Neuron (in vitro differentiated cells): ENCODE measurements around the gene EIF4B.
"Not testable (repeated sequence)": the region's sequence is repeated elsewhere in the genome, so short reads cannot be mapped to it uniquely, and the experiment has no call there.

ENCODE experiments used
- H2AFZ ChIP-seq: one replicate; pipeline ENCODE4 v1.6.1; 2013; ENCODE audit warnings: low read depth, mild to moderate bottlenecking, inconsistent platforms, low read length, moderate library complexity
- H3K27me3 ChIP-seq: one replicate; pipeline ENCODE4 v1.6.1; 2013; ENCODE audit warnings: low read length; ENCODE audit not compliant: insufficient read depth
- H3K36me3 ChIP-seq: one replicate; pipeline ENCODE4 v1.6.1; 2013; ENCODE audit warnings: low read length; ENCODE audit not compliant: insufficient read depth
- H3K4me1 ChIP-seq: one replicate; pipeline ENCODE4 v1.6.1; 2013; ENCODE audit warnings: low read length; ENCODE audit not compliant: insufficient read depth
- H3K4me3 ChIP-seq: 2 replicates; pipeline ENCODE4 v1.5.1; 2013; ENCODE audit warnings: mild to moderate bottlenecking, low read length, moderate library complexity
- H3K9me3 ChIP-seq: one replicate; pipeline ENCODE4 v1.6.1; 2013; ENCODE audit warnings: low read length

Gene EIF4B

DNA sequence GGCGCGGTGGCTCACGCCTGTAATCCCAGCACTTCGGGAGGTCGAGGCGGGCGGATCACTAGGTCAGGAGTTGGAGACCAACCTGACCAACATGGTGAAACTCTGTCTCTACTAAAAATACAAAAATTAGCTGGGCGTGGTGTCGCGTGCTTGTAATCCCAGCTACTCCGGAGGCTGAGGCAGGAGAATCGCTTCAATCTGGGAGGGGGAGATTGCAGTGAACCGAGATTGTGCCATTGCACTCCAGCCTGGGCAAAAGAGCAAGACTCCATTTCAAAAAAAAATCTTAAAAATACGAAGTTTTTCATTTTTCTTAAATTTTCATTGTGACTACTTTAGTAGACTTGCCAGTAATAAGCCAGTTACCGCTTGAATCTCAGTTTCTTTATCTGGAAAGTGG lies 2.5 kb downstream of the EIF4B start:
- peaks cover 31% of the 10 kb centered on the region for H3K36me3 ChIP-seq
- H3K9me3 ChIP-seq, H2AFZ ChIP-seq, H3K27me3 ChIP-seq, H3K4me3 ChIP-seq: not testable (repeated sequence)
- peaks cover 19% of the 10 kb centered on the region for H3K4me1 ChIP-seq

DNA sequence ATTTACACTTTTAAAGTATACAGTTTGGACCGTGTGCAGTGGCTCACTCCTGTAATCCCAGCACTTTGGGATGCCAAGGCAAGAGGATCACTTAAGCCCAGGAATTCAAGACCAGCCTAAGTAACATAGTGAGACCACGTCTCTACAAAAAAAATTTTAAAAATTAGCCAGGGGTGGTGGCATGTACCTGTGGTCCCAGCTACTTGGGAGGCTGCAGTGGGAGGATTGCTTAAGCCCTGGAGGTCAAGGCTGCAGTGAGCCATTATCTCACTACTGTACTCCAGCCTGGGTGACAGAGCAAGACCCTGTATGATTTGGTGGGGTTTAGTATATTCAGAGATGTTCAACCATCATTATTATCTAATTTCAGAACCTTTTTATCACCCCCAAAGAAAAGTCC lies 4.7 kb downstream of the EIF4B start:
- Histone ChIP-seq H3K4me3 (no peak overlapping the region), H3K36me3 (peaks cover 34% of the 10 kb centered on the region), H3K4me1 (peaks cover 13% of the 10 kb centered on the region), H3K9me3 (peaks cover 5% of the 10 kb centered on the region), H3K27me3 (no peaks in the 10 kb centered on the region), H2AFZ (no peak overlapping the region)

DNA sequence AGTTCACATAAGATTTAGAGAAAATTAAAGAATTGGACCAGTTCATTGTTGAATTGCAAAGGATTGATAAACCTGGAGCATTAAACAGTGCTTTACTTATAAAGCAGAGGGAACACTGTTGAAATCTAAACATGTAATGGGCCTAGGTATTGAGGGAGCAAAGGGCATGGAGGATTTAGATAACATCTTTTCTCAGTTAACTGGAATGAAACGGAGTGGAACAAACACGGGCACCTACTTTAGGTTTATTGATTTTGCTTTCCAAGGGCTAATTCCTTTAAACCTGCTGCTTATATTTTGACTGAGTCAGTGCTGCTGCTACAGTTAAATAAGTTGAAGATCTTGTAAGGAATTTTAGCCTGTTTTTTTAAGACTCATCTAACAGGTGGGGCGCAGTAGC lies 5.6 kb downstream of the EIF4B start:
- peaks cover 13% of the 10 kb centered on the region for H3K4me1 ChIP-seq
- H3K4me3 ChIP-seq, result no peak overlapping the region
- peaks cover 5% of the 10 kb centered on the region for H3K9me3 ChIP-seq
- H3K36me3 ChIP-seq, result peaks cover 41% of the 10 kb centered on the region
- H2AFZ ChIP-seq, result no peak overlapping the region
- H3K27me3 ChIP-seq, result no peaks in the 10 kb centered on the region

DNA sequence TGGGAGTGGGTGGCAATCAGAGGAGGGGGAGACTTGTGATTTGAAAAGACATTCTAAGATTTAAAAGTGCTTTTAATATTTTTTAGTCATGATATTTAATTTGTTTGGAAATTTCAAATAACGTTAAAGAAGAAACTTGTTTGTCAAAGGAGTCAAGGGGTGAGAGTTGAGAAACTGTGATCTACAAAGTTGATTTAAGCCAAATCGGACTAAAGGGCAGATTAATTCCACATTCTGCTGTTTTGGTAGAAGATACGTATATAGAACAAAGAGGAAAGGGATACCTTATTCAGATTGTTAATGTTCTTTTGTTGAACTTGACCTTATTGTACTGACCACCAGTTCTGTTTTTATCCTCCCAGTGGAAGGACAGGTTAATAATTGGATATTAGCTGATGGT lies 6.7 kb downstream of the EIF4B start:
- Histone ChIP-seq H3K36me3 (peaks cover 48% of the 10 kb centered on the region), H3K4me1 (peaks cover 6% of the 10 kb centered on the region), H3K9me3 (peaks cover 5% of the 10 kb centered on the region), H2AFZ (no peak overlapping the region), H3K4me3 (no peak overlapping the region), H3K27me3 (no peaks in the 10 kb centered on the region)

DNA sequence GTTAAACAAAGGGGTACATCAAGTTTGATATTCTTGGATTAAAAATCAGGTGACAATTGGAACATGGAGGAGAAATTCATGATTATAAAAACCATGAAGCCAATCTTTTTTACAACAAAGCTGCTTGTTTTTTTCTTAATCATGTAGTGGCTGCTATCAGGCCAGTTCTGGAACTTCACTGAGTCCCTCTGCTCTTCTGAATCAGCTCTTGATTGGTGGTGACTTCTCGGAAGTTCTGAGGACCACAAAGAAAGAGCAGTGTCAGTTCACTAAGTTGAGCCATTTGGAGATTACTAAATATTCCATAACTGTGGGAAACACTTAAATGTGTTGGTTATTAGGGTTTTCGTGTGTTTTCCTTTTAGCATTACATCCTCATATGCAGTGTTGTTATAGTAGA lies 8.5 kb downstream of the EIF4B start:
- H3K27me3 ChIP-seq, result no peaks in the 10 kb centered on the region
- peaks cover 54% of the 10 kb centered on the region for H3K36me3 ChIP-seq
- H2AFZ ChIP-seq, result no peak overlapping the region

DNA sequence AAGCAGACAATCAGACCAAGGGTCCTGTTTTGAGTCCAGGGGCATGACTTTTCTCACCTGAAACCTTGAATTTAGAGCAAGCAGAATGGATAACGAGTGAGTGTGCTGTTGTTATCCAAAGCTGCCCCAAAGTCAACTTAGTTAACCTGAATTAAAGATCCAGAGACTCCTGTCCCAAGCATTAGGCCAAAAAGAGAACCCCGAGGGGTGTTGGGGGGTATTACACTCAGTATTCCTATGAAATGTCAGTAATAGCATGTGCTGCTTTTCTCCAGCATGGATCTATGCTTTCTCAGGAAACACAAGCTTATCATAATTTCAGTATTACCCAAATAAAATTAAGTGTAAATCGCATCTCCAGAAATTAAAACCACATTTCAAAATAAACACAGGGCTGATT lies 19.0 kb downstream of the EIF4B start:
- no peak overlapping the region for H2AFZ ChIP-seq
- no peaks in the 10 kb centered on the region for H3K27me3 ChIP-seq
- H3K36me3 ChIP-seq, result peaks cover 85% of the 10 kb centered on the region
- no peaks in the 10 kb centered on the region for H3K4me1 ChIP-seq
- H3K9me3 ChIP-seq, result no peaks in the 10 kb centered on the region
- H3K4me3 ChIP-seq, result no peak overlapping the region

More for the DNA sequence above, 8.5 kb downstream of the EIF4B start:
- no peaks in the 10 kb centered on the region for H3K4me1 ChIP-seq
- no peak overlapping the region for H3K4me3 ChIP-seq
- H3K9me3 ChIP-seq, result peaks cover 5% of the 10 kb centered on the region

DNA sequence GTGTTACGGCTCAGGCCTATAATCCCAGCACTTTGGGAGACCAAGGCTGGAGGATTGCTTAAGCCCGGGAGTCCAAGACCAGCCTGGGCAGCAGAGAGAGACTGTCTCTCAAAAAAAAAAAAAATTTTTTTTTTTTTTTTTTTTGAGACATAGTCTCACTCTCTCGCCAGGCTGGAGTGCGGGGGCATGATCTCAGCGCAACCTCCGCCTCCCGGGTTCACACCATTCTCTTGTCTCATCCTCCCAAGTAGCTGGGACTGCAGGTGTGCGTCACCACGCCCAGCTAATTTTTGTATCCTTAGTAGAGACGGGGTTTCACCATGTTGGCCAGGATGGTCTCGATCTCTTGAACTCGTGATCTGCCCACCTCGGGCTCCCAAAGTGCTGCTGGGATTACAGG lies 20.8 kb downstream of the EIF4B start:
- not testable (repeated sequence) for H3K27me3 ChIP-seq, H2AFZ ChIP-seq, H3K4me1 ChIP-seq, H3K4me3 ChIP-seq, H3K9me3 ChIP-seq
- peaks cover 87% of the 10 kb centered on the region for H3K36me3 ChIP-seq

DNA sequence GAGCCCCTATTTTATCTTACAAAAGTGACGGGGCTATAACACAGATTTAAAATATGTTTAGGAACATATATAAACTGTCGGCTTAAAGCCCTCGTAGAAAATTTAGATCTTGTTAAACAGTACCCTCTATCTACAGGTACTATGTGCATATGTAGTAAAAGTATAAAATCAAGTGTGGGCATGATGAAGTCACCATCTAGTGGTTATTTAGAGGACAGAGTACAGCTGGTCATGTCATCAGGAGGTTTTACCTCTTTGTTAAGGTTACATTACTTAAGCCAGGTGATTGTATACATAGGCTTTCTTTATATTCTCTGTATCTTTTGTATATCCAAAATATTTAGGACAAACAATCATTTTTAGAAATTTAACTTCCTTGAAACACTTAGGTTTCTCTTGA lies 25.4 kb downstream of the EIF4B start:
- no peaks in the 10 kb centered on the region for H3K27me3 ChIP-seq
- no peak overlapping the region for H3K4me3 ChIP-seq
- H3K4me1 ChIP-seq, result no peaks in the 10 kb centered on the region
- no peaks in the 10 kb centered on the region for H3K9me3 ChIP-seq
- no peak overlapping the region for H2AFZ ChIP-seq
- H3K36me3 ChIP-seq, result peaks cover 81% of the 10 kb centered on the region

DNA sequence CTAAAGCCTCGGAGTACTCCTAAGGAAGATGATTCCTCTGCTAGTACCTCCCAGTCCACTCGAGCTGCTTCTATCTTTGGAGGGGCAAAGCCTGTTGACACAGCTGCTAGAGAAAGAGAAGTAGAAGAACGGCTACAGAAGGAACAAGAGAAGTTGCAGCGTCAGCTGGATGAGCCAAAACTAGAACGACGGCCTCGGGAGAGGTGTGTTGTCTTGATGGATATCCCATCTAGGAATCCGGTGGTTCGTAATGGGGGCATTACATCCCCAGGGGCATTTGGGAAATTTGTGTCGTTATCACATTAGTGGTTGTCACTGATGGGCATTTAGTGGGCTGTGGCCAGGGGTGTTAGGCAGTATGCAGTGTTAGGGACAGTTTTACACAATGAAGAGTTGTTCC lies 27.6 kb downstream of the EIF4B start:
- H3K9me3 ChIP-seq, H2AFZ ChIP-seq, H3K4me3 ChIP-seq, H3K4me1 ChIP-seq, H3K27me3 ChIP-seq: not testable (repeated sequence)
- H3K36me3 ChIP-seq, result peaks cover 79% of the 10 kb centered on the region

DNA sequence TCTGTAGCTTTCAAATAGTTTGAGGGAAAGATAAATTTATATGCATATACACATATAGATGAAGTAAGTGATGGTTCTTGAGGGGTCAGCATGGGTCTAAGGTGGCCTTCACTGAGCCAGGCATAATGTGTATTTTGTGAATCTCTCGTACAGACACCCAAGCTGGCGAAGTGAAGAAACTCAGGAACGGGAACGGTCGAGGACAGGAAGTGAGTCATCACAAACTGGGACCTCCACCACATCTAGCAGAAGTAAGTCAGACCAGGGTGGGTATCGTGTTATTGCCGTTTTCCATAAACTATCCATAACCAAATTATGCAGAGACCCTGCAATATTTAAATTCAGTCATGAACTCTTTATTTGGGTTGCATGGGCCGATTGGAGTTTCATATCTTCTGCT lies 28.2 kb downstream of the EIF4B start:
- no peaks in the 10 kb centered on the region for H3K4me1 ChIP-seq
- no peaks in the 10 kb centered on the region for H3K9me3 ChIP-seq
- H3K36me3 ChIP-seq, result peaks cover 80% of the 10 kb centered on the region
- H3K27me3 ChIP-seq, result no peaks in the 10 kb centered on the region
- H2AFZ ChIP-seq, result no peak overlapping the region
- no peak overlapping the region for H3K4me3 ChIP-seq

DNA sequence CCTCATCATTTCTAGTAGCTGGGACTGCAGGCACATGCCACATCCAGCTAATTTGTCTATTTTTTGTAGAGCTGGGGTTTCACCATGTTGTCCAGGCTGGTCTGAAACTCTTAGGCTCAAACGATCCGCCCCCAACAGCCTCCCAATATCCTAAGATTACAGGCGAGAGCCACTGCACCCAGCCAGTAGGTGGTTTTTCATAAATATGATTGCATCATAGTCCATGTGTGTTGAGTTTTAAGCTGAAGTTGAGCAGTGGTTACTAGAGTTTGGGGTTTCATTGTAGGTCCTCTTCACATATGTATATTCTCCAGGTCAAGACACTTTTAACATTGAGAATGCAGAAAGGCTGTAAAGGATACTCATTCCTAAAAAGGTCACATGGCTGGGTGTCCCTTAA lies 30.5 kb downstream of the EIF4B start:
- H3K4me1 ChIP-seq, result no peaks in the 10 kb centered on the region
- H3K27me3 ChIP-seq, result no peaks in the 10 kb centered on the region
- no peak overlapping the region for H3K4me3 ChIP-seq
- no peak overlapping the region for H2AFZ ChIP-seq
- H3K36me3 ChIP-seq, result peaks cover 70% of the 10 kb centered on the region
- no peaks in the 10 kb centered on the region for H3K9me3 ChIP-seq

DNA sequence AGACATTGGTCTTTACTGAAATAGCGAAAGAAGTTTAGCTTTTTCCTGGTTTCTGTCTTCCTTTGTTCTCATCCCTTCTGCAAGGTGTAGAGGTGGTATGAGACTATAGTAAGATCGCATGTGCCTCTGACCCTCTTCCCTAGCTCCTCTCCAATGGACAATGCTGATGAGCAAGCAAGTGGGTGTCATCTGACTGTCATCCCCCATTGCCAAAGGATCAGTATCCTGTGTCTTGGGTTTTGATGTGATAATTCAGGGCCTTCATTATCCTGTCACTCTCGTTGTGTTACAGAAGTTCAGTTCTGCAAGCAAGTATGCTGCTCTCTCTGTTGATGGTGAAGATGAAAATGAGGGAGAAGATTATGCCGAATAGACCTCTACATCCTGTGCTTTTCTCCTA lies 33.6 kb downstream of the EIF4B start:
- Histone ChIP-seq H3K4me1 (no peaks in the 10 kb centered on the region), H3K9me3 (no peaks in the 10 kb centered on the region), H3K36me3 (peaks cover 52% of the 10 kb centered on the region), H3K4me3 (no peak overlapping the region), H3K27me3 (no peaks in the 10 kb centered on the region), H2AFZ (no peak overlapping the region)

DNA sequence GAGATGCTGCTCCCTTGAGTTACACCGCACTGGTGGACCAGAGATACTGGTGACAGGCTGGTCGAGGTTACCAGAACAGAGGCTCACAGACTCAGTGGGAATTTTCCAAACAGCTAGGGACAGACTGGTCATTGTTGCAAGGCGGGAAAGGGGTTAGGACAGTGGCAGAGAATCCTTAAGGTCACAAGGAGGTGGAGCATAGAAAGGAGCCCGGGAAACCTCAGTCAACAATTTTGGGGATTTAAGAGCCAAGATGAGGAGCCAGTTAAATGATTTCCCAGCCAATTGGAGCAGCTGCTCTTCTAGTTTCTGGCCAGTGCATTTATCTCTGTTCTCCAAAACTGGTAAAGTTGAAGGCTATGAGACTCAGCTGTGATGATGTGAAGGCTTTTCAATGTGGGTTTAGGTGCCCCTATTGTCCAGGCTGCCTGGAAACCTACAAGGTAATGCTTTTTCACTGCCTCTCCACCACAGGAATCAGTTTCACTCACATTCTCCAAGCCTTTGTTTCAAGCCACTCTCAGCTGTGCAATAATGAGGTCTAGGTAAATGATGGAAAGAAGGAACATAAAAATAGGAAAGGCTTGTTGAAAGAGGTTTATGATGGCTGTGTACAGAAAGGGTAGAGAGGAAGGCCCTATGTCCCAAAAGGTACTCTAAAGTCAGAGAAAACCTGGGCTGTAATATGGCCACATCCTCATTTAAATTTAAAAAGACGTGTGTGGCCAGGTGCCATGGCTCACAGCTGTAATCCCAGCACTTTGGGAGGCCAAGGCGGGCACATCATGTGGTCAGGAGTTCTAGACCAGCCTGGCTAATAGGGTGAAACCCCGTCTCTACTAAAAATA lies 36.6 kb downstream of the EIF4B start:
- H3K27me3 ChIP-seq, result no peaks in the 10 kb centered on the region
- peaks cover 11% of the 10 kb centered on the region for H3K4me1 ChIP-seq
- peaks cover 29% of the 10 kb centered on the region for H3K36me3 ChIP-seq
- H3K9me3 ChIP-seq, result no peaks in the 10 kb centered on the region
- no peak overlapping the region for H3K4me3 ChIP-seq
- no peak overlapping the region for H2AFZ ChIP-seq

DNA sequence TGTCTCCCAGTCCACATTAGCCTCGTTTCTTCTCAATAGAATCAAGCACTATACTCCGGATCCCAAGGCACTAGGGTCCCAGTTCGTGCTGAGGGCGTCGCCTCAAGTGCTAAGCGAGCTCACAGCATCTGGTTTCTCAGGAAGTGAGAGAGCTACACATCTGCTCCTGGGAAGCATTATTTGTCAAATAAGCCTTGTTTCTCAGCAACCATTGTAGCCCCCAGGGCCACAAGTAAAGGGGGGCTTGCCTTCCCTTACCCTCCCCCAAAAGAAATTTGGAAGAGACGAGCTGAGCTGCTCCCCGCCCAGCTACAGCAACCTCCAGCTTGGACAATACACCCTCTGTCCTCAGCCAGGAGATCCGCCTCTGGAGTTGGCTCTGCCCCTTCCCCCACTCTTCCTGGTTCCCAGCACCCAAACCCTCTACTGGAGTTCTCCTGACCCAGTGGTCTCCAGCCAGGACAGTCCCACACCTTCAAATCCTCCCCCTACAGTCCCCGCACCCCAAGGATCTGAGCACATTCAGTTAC lies 37.9 kb downstream of the EIF4B start:
- peaks cover 24% of the 10 kb centered on the region for H3K4me1 ChIP-seq
- H3K4me3 ChIP-seq, result no peak overlapping the region
- no peaks in the 10 kb centered on the region for H3K9me3 ChIP-seq
- H3K27me3 ChIP-seq, result no peaks in the 10 kb centered on the region
- peaks cover 17% of the 10 kb centered on the region for H3K36me3 ChIP-seq
- no peak overlapping the region for H2AFZ ChIP-seq
